IPS DF 19.7 (cell line): ENCODE data around the gene SPRR4.

Experiments used
- DNase-seq: peaks from one replicate; pipeline ENCODE4 v3.0.0-alpha.2; 2013; ENCODE audit warnings: low read depth, low spot score

The SPRR4 gene

GRCh38 chr1:152970495-152970894, at the start of gene SPRR4:
TSS of gene SPRR4 (plus strand) at chr1:152970648. CDS start at chr1:152971891, 1,243 bp downstream.
- DNase-seq = no peak

- no peak for DNase-seq
Observed at GRCh38 chr1:152924191-152924590, 46.3 kb upstream of the SPRR4 start.

- no peak for DNase-seq
Observed at GRCh38 chr1:152926091-152926490, 44.4 kb upstream of the SPRR4 start.

- no peak for DNase-seq
Observed at GRCh38 chr1:152928671-152929070, 41.8 kb upstream of the SPRR4 start.

- DNase-seq = no peak
Observed at GRCh38 chr1:152932170-152932811, 38.2 kb upstream of the SPRR4 start.

- no peak for DNase-seq
Observed at GRCh38 chr1:152933196-152933595, 37.3 kb upstream of the SPRR4 start.

- DNase-seq = no peak
Observed at GRCh38 chr1:152940614-152941013, 29.8 kb upstream of the SPRR4 start.

GRCh38 chr1:152941037-152941711, 29.3 kb upstream of the SPRR4 start:
- no peak for DNase-seq

- no peak for DNase-seq
Observed at GRCh38 chr1:152942161-152942560, 28.3 kb upstream of the SPRR4 start.

GRCh38 chr1:152946248-152946647, 24.2 kb upstream of the SPRR4 start:
- DNase-seq = no peak

GRCh38 chr1:152946651-152947256, 23.7 kb upstream of the SPRR4 start, which contains the start of gene SPRR5:
TSS of gene SPRR5 (plus strand) at chr1:152947206. CDS start at chr1:152948555, 1,349 bp downstream.
- DNase-seq = no peak

GRCh38 chr1:152951711-152952110, 18.7 kb upstream of the SPRR4 start:
- DNase-seq = no peak

GRCh38 chr1:152953761-152954160, 16.7 kb upstream of the SPRR4 start:
- no peak for DNase-seq

- DNase-seq = no peak
Observed at GRCh38 chr1:152954436-152954835, 16.0 kb upstream of the SPRR4 start.

GRCh38 chr1:152957561-152957960, 12.9 kb upstream of the SPRR4 start:
- no peak for DNase-seq

GRCh38 chr1:152959273-152959672, 11.2 kb upstream of the SPRR4 start:
- no peak for DNase-seq

GRCh38 chr1:152959801-152960451, 10.5 kb upstream of the SPRR4 start:
- no peak for DNase-seq

GRCh38 chr1:152960452-152961044, 9.9 kb upstream of the SPRR4 start:
- DNase-seq = no peak

GRCh38 chr1:152961226-152961891, 9.1 kb upstream of the SPRR4 start:
- no peak for DNase-seq

- no peak for DNase-seq
Observed at GRCh38 chr1:152962876-152963415, 7.5 kb upstream of the SPRR4 start.

GRCh38 chr1:152964536-152964935, 5.9 kb upstream of the SPRR4 start:
- DNase-seq = no peak
